Stomach (tissue), 9 donors: Measurements from ENCODE around the gene DDX51. TPM values are rescaled to one million over a fixed set of nuclear protein-coding genes. Genes with fewer than 3 reads are reported as not detected.
"Not testable (repeated sequence)": the region's sequence is repeated elsewhere in the genome, so short reads cannot be mapped to it uniquely, and the experiment has no call there.

Source experiments
- DNase-seq, 2 donors: peaks; one replicate each; pipeline versions ENCODE4 v3.0.0 to v3.0.0-alpha.2; 2013 to 2019
- H3K27ac ChIP-seq, 5 donors: fragments of 200-600 bp in 4 of 5; sonication (generic) in 4 of 5; one replicate each; pipeline ENCODE4 v1.5.1; 2013 to 2019; ENCODE audit warnings: mild to moderate bottlenecking in 1 of 5, moderate library complexity in 1 of 5
- H3K27me3 ChIP-seq, 3 donors: fragments of 200-600 bp; sonication (generic); one replicate each; pipeline ENCODE4 v1.5.1; 2017 to 2019; ENCODE audit warnings: mixed run types in 1 of 3
- H3K36me3 ChIP-seq, 4 donors: fragments of 200-600 bp; sonication (generic); 1 replicate in 3 of 4; 2 replicates in 1 of 4; pipeline ENCODE4 v1.5.1; 2016 to 2019
- H3K4me1 ChIP-seq, 4 donors: fragments of 200-600 bp; sonication (generic); one replicate each; pipeline ENCODE4 v1.5.1; 2016 to 2019
- H3K4me3 ChIP-seq, 4 donors: fragments of 200-600 bp; sonication (generic) in 3 of 4; one replicate each; pipeline ENCODE4 v1.5.1; 2016 to 2019; ENCODE audit warnings: mild to moderate bottlenecking in 1 of 4
- H3K9me3 ChIP-seq, 4 donors: fragments of 200-600 bp; sonication (generic); one replicate each; pipeline ENCODE4 v1.5.1; 2016 to 2019
- EP300 ChIP-seq: sonication (generic); formaldehyde crosslinking; IDR thresholded peaks from one replicate; pipeline ENCODE4 v1.6.1; 2017; ENCODE audit warnings: antibody characterized with exemption
- POLR2A ChIP-seq, 4 donors: fragments of 450-650 bp; IDR thresholded peaks; one replicate each; pipeline ENCODE4 v1.6.1; 2016; ENCODE audit warnings: antibody characterized with exemption in 4 of 4, control low read depth in 2 of 4, mild to moderate bottlenecking in 1 of 4, moderate library complexity in 1 of 4
- POLR2AphosphoS5 ChIP-seq, 3 donors: sonication (generic); formaldehyde crosslinking; IDR thresholded peaks; one replicate each; pipeline ENCODE4 v1.6.1; 2016; ENCODE audit warnings: antibody characterized with exemption in 3 of 3
- WGBS, 5 donors: extraction: QIAGEN DNeasy Blood & Tissue Kit in 3 of 5; methylation state at CpG; one replicate each; pipeline versions ENCODE4 v1.1.5 to v1.1.7; 2013 to 2018; 5-methylcytosine and 5-hydroxymethylcytosine counted together
- intact Hi-C: fragments of 100-400 bp; cut with DNase I; formaldehyde crosslinking; loops from one replicate; pipeline ENCODE4 v1.15.1; 2023; ENCODE audit warnings: low total_unique reads
- polyA plus RNA-seq, 3 donors: library from polyadenylated mRNA; stranded (reverse); fragments of 200-250 nt; gene quantifications; one replicate each; pipeline ENCODE4 v1.2.3, GENCODE V29; 2013
- total RNA-seq, 5 donors: library from RNA; depleted of rRNA; stranded (reverse); fragments of >200 nt; gene quantifications; one replicate each; pipeline versions ENCODE4 v1.1.0 to v1.2.3, GENCODE V29; 2014 to 2016
- TF ChIP-seq, protein P1 (sequence below), 7 experiments: fragments of 450-650 bp in 4 of 7; fragments of 200-600 bp in 3 of 7; sonication (generic) in 3 of 7; IDR thresholded peaks; one replicate each; pipeline ENCODE4 v1.5.1; 2016 to 2019; ENCODE audit warnings: antibody characterized with exemption in 7 of 7, control low read depth in 2 of 7, mild to moderate bottlenecking in 1 of 7
- donor health status: healthy with polysubstance abuse.
- donor health status: Bipolar disorder and iron deficiency.
- donor health status: healthy.

Gene DDX51
- total and polyA plus RNA-seq, 8 donors = 6.6 to 69.5 (median 13.2) TPM

GRCh38 chr12:132137483-132138125, 6.5 kb downstream of the DDX51 start:
- WGBS, 5 donors = 67 to 78% (median 71%) methylated on average over 13 of the region's 13 CpGs
- DNase-seq = no peak
- H3K27me3 ChIP-seq = no peaks in the 10 kb centered on the region
- no peak for TF ChIP-seq EP300
- TF ChIP-seq, protein P1, sequence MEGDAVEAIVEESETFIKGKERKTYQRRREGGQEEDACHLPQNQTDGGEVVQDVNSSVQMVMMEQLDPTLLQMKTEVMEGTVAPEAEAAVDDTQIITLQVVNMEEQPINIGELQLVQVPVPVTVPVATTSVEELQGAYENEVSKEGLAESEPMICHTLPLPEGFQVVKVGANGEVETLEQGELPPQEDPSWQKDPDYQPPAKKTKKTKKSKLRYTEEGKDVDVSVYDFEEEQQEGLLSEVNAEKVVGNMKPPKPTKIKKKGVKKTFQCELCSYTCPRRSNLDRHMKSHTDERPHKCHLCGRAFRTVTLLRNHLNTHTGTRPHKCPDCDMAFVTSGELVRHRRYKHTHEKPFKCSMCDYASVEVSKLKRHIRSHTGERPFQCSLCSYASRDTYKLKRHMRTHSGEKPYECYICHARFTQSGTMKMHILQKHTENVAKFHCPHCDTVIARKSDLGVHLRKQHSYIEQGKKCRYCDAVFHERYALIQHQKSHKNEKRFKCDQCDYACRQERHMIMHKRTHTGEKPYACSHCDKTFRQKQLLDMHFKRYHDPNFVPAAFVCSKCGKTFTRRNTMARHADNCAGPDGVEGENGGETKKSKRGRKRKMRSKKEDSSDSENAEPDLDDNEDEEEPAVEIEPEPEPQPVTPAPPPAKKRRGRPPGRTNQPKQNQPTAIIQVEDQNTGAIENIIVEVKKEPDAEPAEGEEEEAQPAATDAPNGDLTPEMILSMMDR (IDR thresholded peaks at IDR 0.05) = no peak
- no peak for TF ChIP-seq POLR2A (IDR thresholded peaks at IDR 0.05)
- TF ChIP-seq POLR2AphosphoS5 (IDR thresholded peaks at IDR 0.05) = no peak
- H3K9me3 ChIP-seq = no peaks in the 10 kb centered on the region
- H3K36me3 ChIP-seq = peaks cover 36 to 51% (median 49%) of the 10 kb centered on the region in 4 donors
- H3K4me1 ChIP-seq = peaks cover under 1 to 9% (median 8%) of the 10 kb centered on the region in 4 donors
- no peak overlapping the region for H3K27ac ChIP-seq
- intact Hi-C loops = no loop called here
- no peak overlapping the region for H3K4me3 ChIP-seq

DNA sequence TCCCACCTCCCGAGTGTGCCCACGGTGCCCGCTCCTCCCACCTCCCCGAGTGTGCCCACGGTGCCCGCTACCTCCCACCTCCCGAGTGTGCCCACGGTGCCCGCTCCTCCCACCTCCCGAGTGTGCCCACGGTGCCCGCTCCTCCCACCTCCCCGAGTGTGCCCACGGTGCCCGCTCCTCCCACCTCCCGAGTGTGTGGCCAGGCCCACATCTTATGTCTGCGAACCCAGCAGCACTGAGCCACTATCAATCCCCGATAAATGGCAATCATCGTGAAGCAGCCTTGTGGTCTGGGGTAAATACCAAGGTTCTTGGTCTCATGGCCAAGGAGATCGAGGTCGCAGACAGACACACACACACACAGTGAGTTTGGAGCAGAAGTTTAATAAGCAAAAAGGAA, 7.9 kb downstream of the DDX51 start:
- H3K4me1 ChIP-seq, H3K27me3 ChIP-seq, H3K9me3 ChIP-seq, DNase-seq, H3K27ac ChIP-seq, intact Hi-C loops, H3K4me3 ChIP-seq: not testable (repeated sequence)
- peaks cover 25 to 38% (median 35%) of the 10 kb centered on the region in 4 donors for H3K36me3 ChIP-seq
- WGBS, 5 donors = 61 to 91% (median 82%) methylated on average over 8 to 18 of the region's 21 CpGs

DNA sequence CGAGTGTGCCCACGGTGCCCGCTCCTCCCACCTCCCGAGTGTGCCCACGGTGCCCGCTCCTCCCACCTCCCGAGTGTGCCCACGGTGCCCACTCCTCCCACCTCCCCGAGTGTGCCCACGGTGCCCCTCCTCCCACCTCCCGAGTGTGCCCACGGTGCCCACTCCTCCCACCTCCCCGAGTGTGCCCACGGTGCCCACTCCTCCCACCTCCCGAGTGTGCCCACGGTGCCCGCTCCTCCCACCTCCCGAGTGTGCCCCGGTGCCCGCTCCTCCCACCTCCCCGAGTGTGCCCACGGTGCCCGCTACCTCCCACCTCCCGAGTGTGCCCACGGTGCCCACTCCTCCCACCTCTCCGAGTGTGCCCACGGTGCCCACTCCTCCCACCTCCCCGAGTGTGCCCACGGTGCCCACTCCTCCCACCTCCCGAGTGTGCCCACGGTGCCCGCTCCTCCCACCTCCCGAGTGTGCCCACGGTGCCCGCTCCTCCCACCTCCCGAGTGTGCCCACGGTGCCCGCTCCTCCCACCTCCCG, 9.4 kb downstream of the DDX51 start:
- H3K4me3 ChIP-seq, H3K4me1 ChIP-seq, H3K9me3 ChIP-seq, H3K27ac ChIP-seq, H3K27me3 ChIP-seq, DNase-seq, intact Hi-C loops: not testable (repeated sequence)
- 64 to 95% (median 85%) methylated on average over 3 to 32 of the region's 39 CpGs for WGBS, 5 donors
- H3K36me3 ChIP-seq = peaks cover 10 to 22% (median 20%) of the 10 kb centered on the region in 4 donors

GRCh38 chr12:132133952-132134652, 10.0 kb downstream of the DDX51 start:
- Histone ChIP-seq H3K4me1 (no peaks in the 10 kb centered on the region), H3K9me3 (no peaks in the 10 kb centered on the region), H3K27me3 (no peaks in the 10 kb centered on the region), H3K4me3 (no peak overlapping the region), H3K36me3 (peaks cover 4 to 21% (median 20%) of the 10 kb centered on the region in 4 donors), H3K27ac (no peak overlapping the region)
- no peak for DNase-seq
- intact Hi-C loops = no loop called here
- 54 to 63% (median 54%) methylated on average over 22 to 27 of the region's 27 CpGs for WGBS, 5 donors
- TF ChIP-seq POLR2AphosphoS5 (IDR thresholded peaks at IDR 0.05) = no peak
- TF ChIP-seq EP300 = no peak
- TF ChIP-seq, protein P1 (IDR thresholded peaks at IDR 0.05) = no peak
- TF ChIP-seq POLR2A (IDR thresholded peaks at IDR 0.05) = no peak

DNA sequence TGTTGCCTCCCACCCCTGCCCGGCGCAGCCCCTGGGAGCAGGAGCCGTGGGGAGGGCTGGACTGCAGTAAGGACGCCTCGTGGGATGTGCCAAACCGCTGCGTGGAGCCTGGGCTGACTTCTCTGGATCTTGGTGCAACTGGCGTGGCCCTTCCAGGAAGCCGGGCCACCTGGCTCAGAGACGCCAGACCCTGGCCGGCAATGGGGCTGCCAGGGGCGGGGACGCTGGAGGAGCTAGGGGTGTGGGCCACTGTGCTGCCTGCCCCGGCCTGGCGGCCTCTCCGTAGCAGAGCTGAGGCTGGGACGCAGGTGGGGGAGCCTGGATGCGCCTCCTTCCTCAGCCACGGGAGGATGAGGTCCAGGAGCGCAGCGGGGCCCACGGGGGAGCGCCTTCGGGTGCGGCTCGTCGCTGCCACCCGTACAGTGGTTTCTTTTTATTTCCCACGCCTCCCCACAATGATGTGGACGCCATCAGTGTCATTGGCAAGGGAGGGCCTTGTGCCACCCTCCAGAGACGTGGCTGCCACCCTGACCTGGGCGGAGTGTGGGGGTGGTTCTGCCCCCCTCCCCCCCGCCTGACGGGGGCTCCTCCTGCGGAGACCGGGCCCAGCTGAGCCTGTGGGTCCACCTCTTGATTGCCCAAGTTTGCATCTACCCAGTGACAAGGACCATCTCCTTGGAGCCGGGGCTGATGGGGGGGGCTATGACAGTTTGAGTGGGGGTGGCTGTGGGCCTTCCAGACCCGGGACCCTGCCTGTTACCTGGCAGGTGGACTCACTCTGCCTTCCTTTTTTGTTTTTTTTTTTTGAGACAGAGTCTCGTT, 11.3 kb downstream of the DDX51 start:
- no peak overlapping the region for H3K4me3 ChIP-seq
- H3K9me3 ChIP-seq = peaks cover 0 to 2% (median 0%) of the 10 kb centered on the region in 4 donors
- no peak overlapping the region for H3K27ac ChIP-seq
- no peak for DNase-seq
- 81 to 87% (median 84%) methylated on average over 16 to 39 of the region's 39 CpGs for WGBS, 5 donors
- H3K27me3 ChIP-seq = no peaks in the 10 kb centered on the region
- TF ChIP-seq POLR2A (IDR thresholded peaks at IDR 0.05) (no peak), EP300 (no peak), POLR2AphosphoS5 (IDR thresholded peaks at IDR 0.05) (no peak)
- TF ChIP-seq, protein P1 (IDR thresholded peaks at IDR 0.05) = no peak
- H3K36me3 ChIP-seq = peaks cover 0 to 21% (median 19%) of the 10 kb centered on the region in 4 donors
- intact Hi-C loops = no loop called here
- no peaks in the 10 kb centered on the region for H3K4me1 ChIP-seq
